Left hindlimb (tissue), 1 donor: ENCODE measurements around the gene SREBF2.
"Not testable (repeated sequence)": the region's sequence is repeated elsewhere in the genome, so short reads cannot be mapped to it uniquely, and the experiment has no call there.

Experiments used
- DNase-seq: peaks from one replicate; pipeline ENCODE4 v3.0.0-alpha.2; 2018

The SREBF2 gene

GRCh38 chr22:41821471-41822316 is 11.2 kb upstream of the SREBF2 start:
- no peak for DNase-seq

- no peak for DNase-seq
These were observed 10.4 kb upstream of the SREBF2 start for GRCh38 chr22:41822317-41823057.

DNA sequence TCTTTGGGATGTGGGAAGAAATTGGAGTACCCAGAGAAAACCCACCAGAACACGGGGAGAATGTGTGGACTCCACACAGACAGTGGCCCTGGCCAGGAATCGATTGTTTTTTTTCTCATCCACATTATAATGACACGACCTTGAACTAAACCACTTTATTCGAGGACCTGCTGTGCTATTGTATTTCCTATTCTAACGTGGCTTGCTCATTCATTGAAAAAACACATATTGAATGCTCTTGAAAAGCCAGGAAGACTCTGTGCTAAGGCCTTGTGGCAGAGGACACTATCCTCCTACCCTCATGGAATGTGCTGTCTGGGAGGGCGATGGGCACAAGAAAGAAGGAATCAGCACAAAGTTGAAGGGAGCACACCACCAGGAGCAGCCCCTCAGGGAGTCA is 9.1 kb upstream of the SREBF2 start:
- DNase-seq: no peak

GRCh38 chr22:41825376-41825775 is 7.5 kb upstream of the SREBF2 start:
- DNase-seq: no peak

GRCh38 chr22:41826021-41826420 is 6.9 kb upstream of the SREBF2 start:
- no peak for DNase-seq

GRCh38 chr22:41826430-41827383 is 6.2 kb upstream of the SREBF2 start:
- no peak for DNase-seq

DNA sequence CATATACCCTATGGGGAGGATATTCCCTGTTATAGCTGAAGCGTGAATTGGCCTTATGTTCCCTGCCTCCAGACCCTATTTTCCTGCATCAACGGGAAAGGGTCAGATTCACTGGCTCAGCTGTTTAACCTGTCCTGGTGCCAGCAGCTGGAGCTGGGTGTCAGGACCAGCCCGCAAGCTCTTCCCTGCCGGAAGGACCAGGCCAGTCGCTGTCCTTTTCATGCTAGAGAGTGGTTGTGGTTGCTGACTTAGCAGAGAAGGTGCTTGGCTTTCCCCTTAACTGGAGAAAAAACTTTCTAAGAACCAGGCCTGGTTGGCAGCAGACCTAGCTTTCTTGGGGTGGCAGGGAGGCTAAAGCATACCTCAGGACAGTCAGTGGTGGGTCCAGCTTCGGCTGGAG is 5.2 kb upstream of the SREBF2 start:
- no peak for DNase-seq

GRCh38 chr22:41828516-41828915 is 4.4 kb upstream of the SREBF2 start:
- no peak for DNase-seq

- no peak for DNase-seq
These were observed 2.7 kb upstream of the SREBF2 start for GRCh38 chr22:41830174-41830573.

DNA sequence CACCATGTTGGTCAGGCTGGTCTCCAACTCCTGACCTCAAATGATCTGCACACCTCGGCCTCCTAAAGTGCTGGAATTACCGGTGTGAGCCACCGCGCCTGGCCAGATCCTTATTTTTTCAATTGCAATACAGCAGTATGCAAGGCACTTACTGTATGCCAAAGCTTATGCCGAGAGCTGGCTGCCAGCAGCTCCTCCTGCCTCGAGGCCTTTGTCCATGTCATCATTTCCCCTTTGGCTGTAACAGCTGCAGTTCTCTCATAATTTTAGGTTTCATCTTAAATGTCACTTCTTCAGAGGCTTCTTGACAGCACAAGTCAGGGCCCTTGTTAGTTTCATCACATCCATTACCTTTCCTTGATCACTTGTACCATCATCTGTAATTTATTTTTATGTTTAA is 1.5 kb upstream of the SREBF2 start:
- DNase-seq: no peak

GRCh38 chr22:41831828-41832552 is 915 bp upstream of the SREBF2 start:
- DNase-seq: no peak

DNA sequence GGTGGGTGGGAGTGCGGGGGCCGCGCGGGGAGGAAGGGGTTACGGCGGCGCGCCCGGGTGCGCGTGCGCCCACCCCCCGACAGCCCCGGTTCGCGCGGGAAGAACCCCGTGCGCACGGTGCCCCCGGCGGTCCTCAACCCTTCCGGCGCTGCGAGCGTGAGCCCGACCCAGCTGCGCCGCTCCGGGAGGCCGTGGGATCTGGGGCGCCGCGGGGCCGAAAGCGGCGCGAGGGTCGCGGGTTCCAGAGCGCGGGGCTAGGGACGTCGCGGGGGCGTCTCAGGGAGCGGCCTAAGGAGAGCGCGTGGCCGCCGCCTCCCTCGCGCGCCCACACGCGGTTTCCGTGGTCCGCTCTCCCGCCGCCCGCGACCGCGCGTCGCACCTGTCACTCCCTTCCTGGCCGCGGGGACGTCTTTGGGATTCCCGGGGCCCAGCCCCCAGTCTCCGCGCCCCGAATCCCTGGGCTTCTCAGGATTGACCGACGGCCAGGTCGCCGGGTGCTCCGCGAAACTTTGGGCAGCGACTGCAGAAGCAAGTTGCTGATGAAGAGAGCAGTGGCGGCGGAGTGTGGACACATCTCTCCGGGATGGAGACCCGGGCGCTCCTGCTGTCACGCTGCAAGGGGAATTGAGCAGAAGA is 582 bp downstream of the SREBF2 start:
- DNase-seq: peak; percentile 65

DNA sequence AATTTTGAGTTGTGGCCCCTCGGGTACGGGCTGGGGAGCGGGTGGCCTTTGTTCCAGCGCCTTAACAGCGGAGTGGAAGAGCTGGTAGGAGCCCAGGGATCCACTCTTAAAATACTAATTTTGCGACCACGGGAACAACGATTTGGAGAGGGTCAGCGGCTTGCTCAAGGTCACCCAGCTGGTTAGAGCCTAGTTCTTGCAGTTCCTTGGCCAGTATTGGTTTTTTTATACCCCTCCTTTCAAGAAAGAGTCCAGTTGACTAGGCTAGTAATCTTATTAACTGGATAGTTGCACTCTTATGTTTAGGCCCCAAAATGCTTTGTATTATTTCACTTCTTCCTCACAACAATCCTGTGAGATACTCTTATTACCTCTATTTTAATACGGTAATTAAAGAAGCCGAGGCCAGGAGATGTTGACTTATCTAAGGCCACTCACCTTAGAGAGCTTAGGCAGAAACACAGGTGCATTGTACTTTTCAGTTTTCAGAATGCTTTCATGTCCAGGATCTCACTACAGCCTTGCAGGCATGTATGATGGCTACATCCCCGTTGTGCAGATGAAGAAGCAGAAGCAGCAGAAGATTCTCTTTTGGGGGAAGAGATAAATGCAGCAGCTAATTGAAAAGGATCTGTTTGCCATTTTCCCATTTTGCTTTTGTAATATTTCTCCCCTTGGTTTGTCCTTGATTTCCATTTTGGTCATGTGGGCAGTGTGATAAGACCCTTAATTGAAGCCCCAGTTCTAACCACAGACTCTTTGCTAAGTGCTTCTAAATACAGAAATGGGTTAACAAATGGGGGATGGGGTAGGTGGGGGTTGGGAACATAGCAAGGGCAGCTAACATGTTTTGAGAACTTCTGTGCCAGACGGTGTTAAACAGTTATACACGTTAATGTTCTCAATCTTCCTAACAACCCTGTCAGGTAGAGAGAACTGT is 1.4 kb downstream of the SREBF2 start:
- DNase-seq: no peak

- DNase-seq: not testable (repeated sequence)
These were observed 2.6 kb downstream of the SREBF2 start for GRCh38 chr22:41835462-41835861.

DNA sequence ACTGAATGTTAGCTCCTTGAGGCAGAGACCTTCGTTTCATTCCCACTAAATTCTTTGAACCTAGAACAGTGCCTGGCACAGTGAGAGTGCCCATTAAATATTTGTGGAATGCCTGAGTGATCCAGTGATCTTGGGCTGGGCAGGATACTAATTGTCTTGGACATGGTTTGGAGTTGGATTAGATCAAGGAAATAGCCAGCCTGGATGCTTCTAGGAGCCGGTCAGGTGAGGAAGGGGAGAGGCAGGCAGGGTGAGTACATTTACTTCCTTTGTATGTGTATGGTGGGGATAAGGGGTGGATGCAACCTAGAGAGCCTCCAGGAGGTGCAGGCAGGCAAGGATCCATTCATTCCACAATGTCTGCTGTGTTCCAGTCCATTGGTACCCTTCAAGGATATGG is 3.6 kb downstream of the SREBF2 start:
- no peak for DNase-seq

- no peak for DNase-seq
These were observed 6.1 kb downstream of the SREBF2 start for GRCh38 chr22:41838842-41839618.

GRCh38 chr22:41840216-41840615 is 7.3 kb downstream of the SREBF2 start:
- DNase-seq: no peak

DNA sequence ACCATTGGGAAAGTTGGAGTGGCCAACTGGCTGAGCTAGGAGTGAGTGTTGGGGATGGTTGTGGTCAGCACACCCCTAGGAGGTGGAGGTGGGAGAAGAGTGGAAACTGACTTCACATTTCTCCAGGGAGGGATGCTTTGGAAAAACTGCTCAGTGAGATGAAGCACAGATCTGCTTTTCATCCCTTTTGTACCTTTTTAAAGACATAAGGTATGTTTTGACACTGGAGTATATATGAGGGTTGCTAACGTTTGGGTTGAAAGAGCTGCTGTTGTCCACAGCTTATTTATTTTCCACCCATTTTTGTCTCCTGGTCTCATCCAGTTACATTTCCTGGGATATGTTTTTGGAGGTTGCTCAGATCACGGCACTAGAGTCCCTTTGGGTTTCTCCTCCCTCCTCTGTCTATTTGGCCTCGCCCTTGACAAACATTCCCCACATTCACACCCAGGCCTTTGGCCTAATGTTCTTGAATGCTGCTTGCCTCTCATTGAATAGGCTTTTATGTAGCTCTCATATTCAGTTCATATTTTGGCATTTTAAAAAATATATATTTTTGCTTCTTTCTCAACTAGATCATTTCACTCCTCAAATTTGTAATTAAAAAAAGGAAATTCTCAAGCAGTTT is 8.3 kb downstream of the SREBF2 start:
- DNase-seq: no peak
